Epithelial cell of esophagus (primary cell): ENCODE measurements around the gene RPS28.
"Not testable (repeated sequence)": the region's sequence is repeated elsewhere in the genome, so short reads cannot be mapped to it uniquely, and the experiment has no call there.

ENCODE experiments used
- DNase-seq: peaks from one replicate; pipeline ENCODE4 v3.0.0; 2010; ENCODE audit warnings: low read depth
- H3K4me3 ChIP-seq: 2 replicates; pipeline ENCODE4 v1.5.1; 2011; ENCODE audit warnings: mild to moderate bottlenecking, low read length, control low read depth
- CTCF ChIP-seq: IDR thresholded peaks from 2 replicates; pipeline ENCODE4 v1.5.1; 2011; ENCODE audit warnings: low read depth, mild to moderate bottlenecking, low read length, control low read depth, inconsistent platforms; ENCODE audit not compliant: insufficient read depth; ENCODE audit errors: missing control alignments

Gene RPS28

GRCh38 chr19:8311461-8312260 lies 9.6 kb upstream of the RPS28 start:
- TF ChIP-seq CTCF = no peak
- DNase-seq = no peak
- H3K4me3 ChIP-seq = no peak overlapping the region

- not testable (repeated sequence) for DNase-seq, H3K4me3 ChIP-seq
These were observed 6.2 kb upstream of the RPS28 start for GRCh38 chr19:8314981-8315640.

- no peak for TF ChIP-seq CTCF
- no peak overlapping the region for H3K4me3 ChIP-seq
- no peak for DNase-seq
These were observed 4.8 kb upstream of the RPS28 start for GRCh38 chr19:8316351-8317125.

GRCh38 chr19:8318835-8319234 lies 2.5 kb upstream of the RPS28 start:
- not testable (repeated sequence) for H3K4me3 ChIP-seq, DNase-seq

GRCh38 chr19:8319807-8320520 lies 1.3 kb upstream of the RPS28 start:
- no peak for DNase-seq
- H3K4me3 ChIP-seq = peak overlapping the region; percentile 100
- TF ChIP-seq CTCF = no peak

GRCh38 chr19:8320564-8321066 lies 681 bp upstream of the RPS28 start:
- DNase-seq = no peak
- peak; percentile 1 for TF ChIP-seq CTCF
- peak overlapping the region; percentile 100 for H3K4me3 ChIP-seq

GRCh38 chr19:8321986-8322637 lies 816 bp downstream of the RPS28 start:
- peak overlapping the region; percentile 100 for H3K4me3 ChIP-seq
- no peak for TF ChIP-seq CTCF
- DNase-seq = no peak
